8988T (cell line): ENCODE results near the gene ABCC12.
A peak's percentile ranks its signal among the peaks of the same experiment; 100 is the strongest.

ENCODE experiments used
- DNase-seq: peaks from one replicate; pipeline ENCODE4 v3.0.0; 2011

Gene ABCC12

GRCh38 chr16:48131201-48131935, 24.4 kb downstream of the ABCC12 start:
- no peak for DNase-seq

- DNase-seq: no peak
These were observed 25.9 kb downstream of the ABCC12 start for GRCh38 chr16:48129926-48130325.

- no peak for DNase-seq
These were observed 27.0 kb downstream of the ABCC12 start for GRCh38 chr16:48128769-48129168.

- no peak for DNase-seq
These were observed 28.8 kb downstream of the ABCC12 start for GRCh38 chr16:48126801-48127644.

- no peak for DNase-seq
These were observed 29.9 kb downstream of the ABCC12 start for GRCh38 chr16:48125888-48126287.

- DNase-seq: no peak
These were observed 31.5 kb downstream of the ABCC12 start for GRCh38 chr16:48124266-48124665.

GRCh38 chr16:48123104-48123788, 32.5 kb downstream of the ABCC12 start:
- DNase-seq: peak; percentile 90

- no peak for DNase-seq
These were observed 34.5 kb downstream of the ABCC12 start for GRCh38 chr16:48121276-48121675.

- DNase-seq: no peak
These were observed 37.0 kb downstream of the ABCC12 start for GRCh38 chr16:48118841-48119240.

GRCh38 chr16:48117217-48118105, 38.3 kb downstream of the ABCC12 start:
- DNase-seq: peak; percentile 94

GRCh38 chr16:48115299-48115698, 40.5 kb downstream of the ABCC12 start:
- DNase-seq: no peak

GRCh38 chr16:48114410-48114809, 41.4 kb downstream of the ABCC12 start:
- no peak for DNase-seq

GRCh38 chr16:48113471-48113870, 42.3 kb downstream of the ABCC12 start:
- DNase-seq: no peak

GRCh38 chr16:48113001-48113400, 42.8 kb downstream of the ABCC12 start:
- no peak for DNase-seq

- DNase-seq: no peak
These were observed 43.2 kb downstream of the ABCC12 start for GRCh38 chr16:48112600-48112999.

- no peak for DNase-seq
These were observed 44.8 kb downstream of the ABCC12 start for GRCh38 chr16:48110982-48111381.

- DNase-seq: no peak
These were observed 45.8 kb downstream of the ABCC12 start for GRCh38 chr16:48110000-48110399.

- DNase-seq: no peak
These were observed 46.3 kb downstream of the ABCC12 start for GRCh38 chr16:48109475-48109874.

- no peak for DNase-seq
These were observed 49.3 kb downstream of the ABCC12 start for GRCh38 chr16:48106446-48106845.
